DND-41 (cell line): Measurements from ENCODE around the gene TPM1.

Source experiments
- CTCF ChIP-seq: IDR thresholded peaks from 2 replicates; pipeline ENCODE4 v1.5.1; 2012; ENCODE audit warnings: borderline replicate concordance, low read length, moderate library complexity, mild to moderate bottlenecking; ENCODE audit not compliant: poor library complexity, severe bottlenecking; ENCODE audit errors: extremely low read depth
- EZH2 ChIP-seq: IDR thresholded peaks from 3 replicates; pipeline ENCODE4 v1.6.1; 2012; ENCODE audit warnings: borderline replicate concordance, low read depth, mild to moderate bottlenecking, moderate library complexity, low read length, inconsistent platforms; ENCODE audit not compliant: severe bottlenecking

GRCh38 chr15:63016234-63016633 is 26.3 kb upstream of the TPM1 start:
- TF ChIP-seq CTCF (no peak), EZH2 (no peak)
